A549 (cell line): Measurements from ENCODE around the gene SGSM2. TPM values are rescaled to one million over a fixed set of nuclear protein-coding genes. Genes with fewer than 3 reads are reported as not detected.

Source experiments
- ATAC-seq, 2 experiments: fragments of 200-7000 bp in 1 of 2; fragments of >200 bp in 1 of 2; cut with Nextera tagmentation in 1 of 2; cut with Tn5 transposase in 1 of 2; 3 replicates each; pipeline versions ENCODE4 v1.8.0 to v1.9.1; 2018 to 2020; ENCODE audit warnings: mild to moderate bottlenecking in 1 of 2, moderate library complexity in 1 of 2
- CTCF ChIA-PET: fragments of 300-600 bp; sonication (Branson Sonifier 250); formaldehyde crosslinking; extraction: SDS; loops from one replicate; lab custom pipeline; 2021; ENCODE audit warnings: antibody characterized with exemption, inconsistent platforms; lab: Yijun Ruan, JAX
- POLR2A ChIA-PET: fragments of 350-600 bp; formaldehyde crosslinking; extraction: SDS; loops from one replicate; lab custom pipeline; 2021; ENCODE audit warnings: antibody characterized with exemption, inconsistent platforms; lab: Yijun Ruan, JAX
- DNase-seq, 2 experiments: peaks; one replicate each; pipeline versions ENCODE4 v3.0.0 to v3.0.0-alpha.2; 2011 to 2016; ENCODE audit warnings: low read depth in 1 of 2, low spot score in 1 of 2
- FAIRE-seq: peaks from 2 replicates; lab custom pipeline; 2011; peaks lifted over from hg19 to GRCh38; lab: Jason Lieb, UNC
- H3K27ac ChIP-seq, 2 experiments: fragments of >200 bp; sonication (Bioruptor Twin); formaldehyde crosslinking; 3 replicates each; pipeline ENCODE4 v1.5.1; 2016 to 2017
- H3K4me1 ChIP-seq: fragments of >200 bp; sonication (Bioruptor Twin); formaldehyde crosslinking; 3 replicates; pipeline ENCODE4 v1.6.1; 2016
- H3K4me2 ChIP-seq: fragments of >200 bp; sonication (Bioruptor Twin); formaldehyde crosslinking; 3 replicates; pipeline ENCODE4 v1.6.1; 2016
- H3K4me3 ChIP-seq: fragments of >200 bp; sonication (Bioruptor Twin); formaldehyde crosslinking; 3 replicates; pipeline ENCODE4 v1.5.1; 2016
- H3K9me3 ChIP-seq: fragments of >200 bp; sonication (Bioruptor Twin); formaldehyde crosslinking; 3 replicates; pipeline ENCODE4 v1.6.1; 2016
- ATOH8 ChIP-seq: fragments of 250-450 bp; sonication (Bioruptor Pico); IDR thresholded peaks from 2 replicates; pipeline ENCODE4 v1.5.0; 2020; ENCODE audit warnings: low read depth, mild to moderate bottlenecking, moderate library complexity
- BHLHE40 ChIP-seq: IDR thresholded peaks from 2 replicates; pipeline ENCODE4 v1.6.1; 2012; ENCODE audit warnings: low read depth, low read length, inconsistent platforms
- CBX2 ChIP-seq: fragments of 200-600 bp; sonication (generic); IDR thresholded peaks from 2 replicates; pipeline ENCODE4 v1.6.1; 2016; ENCODE audit warnings: low read depth, mild to moderate bottlenecking, borderline replicate concordance
- CBX8 ChIP-seq: fragments of 200-600 bp; sonication (generic); IDR thresholded peaks from 2 replicates; pipeline ENCODE4 v1.6.1; 2016
- CHD2 ChIP-seq: fragments of 150-350 bp; IDR thresholded peaks from 2 replicates; pipeline ENCODE4 v1.6.1; 2014; ENCODE audit warnings: low read length; ENCODE audit not compliant: partially characterized antibody
- CHD4 ChIP-seq: fragments of 200-600 bp; sonication (generic); IDR thresholded peaks from 2 replicates; pipeline ENCODE4 v1.6.1; 2016; ENCODE audit warnings: antibody characterized with exemption, mild to moderate bottlenecking, borderline replicate concordance
- E2F6 ChIP-seq: IDR thresholded peaks from 2 replicates; pipeline ENCODE4 v1.6.1; 2012; ENCODE audit warnings: low read depth, borderline replicate concordance
- EHF ChIP-seq: fragments of 250-450 bp; sonication (Bioruptor Pico); IDR thresholded peaks from 2 replicates; pipeline ENCODE4 v1.5.0; 2020; ENCODE audit warnings: mild to moderate bottlenecking
- EP300 ChIP-seq, 2 experiments: fragments of >200 bp; sonication (Bioruptor Twin); formaldehyde crosslinking; IDR thresholded peaks; 2 replicates in 1 of 2; 3 replicates in 1 of 2; pipeline ENCODE4 v1.6.1; 2016 to 2017
- ESRRA ChIP-seq: fragments of 150-350 bp; IDR thresholded peaks from 2 replicates; pipeline ENCODE4 v1.6.1; 2014; ENCODE audit warnings: mild to moderate bottlenecking, low read length, borderline replicate concordance
- FOSB ChIP-seq: fragments of 250-450 bp; sonication (Bioruptor Pico); IDR thresholded peaks from 2 replicates; pipeline ENCODE4 v1.5.0; 2020; ENCODE audit warnings: mild to moderate bottlenecking, moderate library complexity
- HDAC2 ChIP-seq: fragments of 200-600 bp; sonication (generic); IDR thresholded peaks from 2 replicates; pipeline ENCODE4 v1.6.1; 2016
- HEYL ChIP-seq: fragments of 250-450 bp; sonication (Bioruptor Pico); IDR thresholded peaks from 2 replicates; pipeline ENCODE4 v1.8.0; 2021; ENCODE audit warnings: mild to moderate bottlenecking, moderate library complexity
- HMGXB4 ChIP-seq: fragments of 250-450 bp; sonication (Bioruptor Pico); IDR thresholded peaks from 2 replicates; pipeline ENCODE4 v1.5.0; 2021; ENCODE audit warnings: mild to moderate bottlenecking, moderate library complexity, borderline replicate concordance
- HOXA7 ChIP-seq: fragments of 250-450 bp; sonication (Bioruptor Pico); IDR thresholded peaks from 2 replicates; pipeline ENCODE4 v1.5.0; 2020; ENCODE audit warnings: mild to moderate bottlenecking, moderate library complexity
- HOXB13 ChIP-seq: fragments of 250-450 bp; sonication (Bioruptor Pico); IDR thresholded peaks from 2 replicates; pipeline ENCODE4 v1.5.0; 2020; ENCODE audit warnings: low read depth, mild to moderate bottlenecking, moderate library complexity
- HOXB5 ChIP-seq: fragments of 250-450 bp; sonication (Bioruptor Pico); IDR thresholded peaks from 2 replicates; pipeline ENCODE4 v1.5.0; 2020; ENCODE audit warnings: mild to moderate bottlenecking, moderate library complexity
- JUN ChIP-seq, 2 experiments: fragments of >200 bp; sonication (Bioruptor Twin); formaldehyde crosslinking; IDR thresholded peaks; 2 replicates in 1 of 2; 3 replicates in 1 of 2; pipeline ENCODE4 v1.6.1; 2016 to 2017
- JUNB ChIP-seq: fragments of >200 bp; sonication (Bioruptor Twin); formaldehyde crosslinking; IDR thresholded peaks from 2 replicates; pipeline ENCODE4 v1.6.1; 2016
- KDM5A ChIP-seq: fragments of 200-600 bp; sonication (generic); IDR thresholded peaks from 2 replicates; pipeline ENCODE4 v1.6.1; 2016; ENCODE audit warnings: antibody characterized with exemption, mild to moderate bottlenecking
- MAX ChIP-seq: IDR thresholded peaks from 2 replicates; pipeline ENCODE4 v1.6.1; 2012
- MAZ ChIP-seq: fragments of 150-350 bp; IDR thresholded peaks from 2 replicates; pipeline ENCODE4 v1.6.1; 2014; ENCODE audit warnings: antibody characterized with exemption, low read depth, low read length, borderline replicate concordance
- MYC ChIP-seq: IDR thresholded peaks from 2 replicates; pipeline ENCODE4 v1.6.1; 2012; ENCODE audit warnings: mild to moderate bottlenecking, inconsistent platforms, low read length, improper control_type of control experiment, borderline replicate concordance
- NFE2L2 ChIP-seq: fragments of 150-350 bp; conservative IDR thresholded peaks from 2 replicates; pipeline ENCODE4 v1.6.1; 2014; ENCODE audit warnings: low read length
- NPAS2 ChIP-seq: fragments of 250-450 bp; sonication (Bioruptor Pico); IDR thresholded peaks from 2 replicates; pipeline ENCODE4 v1.8.0; 2022; ENCODE audit warnings: mild to moderate bottlenecking, moderate library complexity, borderline replicate concordance
- POLR2AphosphoS2 ChIP-seq: conservative IDR thresholded peaks from 2 replicates; pipeline ENCODE4 v1.6.1; 2012; ENCODE audit warnings: low read length, improper control_type of control experiment, inconsistent platforms
- RARB ChIP-seq: fragments of 250-450 bp; sonication (Bioruptor Pico); IDR thresholded peaks from 2 replicates; pipeline ENCODE4 v1.8.0; 2021; ENCODE audit warnings: mild to moderate bottlenecking, moderate library complexity
- REST ChIP-seq: fragments of 200-600 bp; sonication (generic); IDR thresholded peaks from 2 replicates; pipeline ENCODE4 v1.6.1; 2016; ENCODE audit warnings: antibody characterized with exemption, mild to moderate bottlenecking, moderate library complexity
- SMC3 ChIP-seq: fragments of >200 bp; sonication (Bioruptor Twin); formaldehyde crosslinking; IDR thresholded peaks from 3 replicates; pipeline ENCODE4 v1.6.1; 2018; ENCODE audit warnings: inconsistent platforms
- TFCP2L1 ChIP-seq: fragments of 250-450 bp; sonication (Bioruptor Pico); IDR thresholded peaks from 2 replicates; pipeline ENCODE4 v1.5.0; 2021; ENCODE audit warnings: mild to moderate bottlenecking
- TP53 ChIP-seq: fragments of 250-450 bp; sonication (Bioruptor Pico); IDR thresholded peaks from 2 replicates; pipeline ENCODE4 v1.5.0; 2021; ENCODE audit warnings: mild to moderate bottlenecking, moderate library complexity
- USF2 ChIP-seq: fragments of 450-650 bp; IDR thresholded peaks from 2 replicates; pipeline ENCODE4 v1.6.1; 2014; ENCODE audit warnings: antibody characterized with exemption
- ZC3H11A ChIP-seq: fragments of 450-650 bp; IDR thresholded peaks from 2 replicates; pipeline ENCODE4 v1.6.1; 2014; ENCODE audit warnings: antibody characterized with exemption, mild to moderate bottlenecking
- ZSCAN20 ChIP-seq: fragments of 250-450 bp; sonication (Bioruptor Pico); IDR thresholded peaks from 2 replicates; pipeline ENCODE4 v1.8.0; 2022; ENCODE audit warnings: mild to moderate bottlenecking, moderate library complexity
- WGBS: methylation state at CpG from one replicate; pipeline ENCODE4 v1.1.6; 2017; ENCODE audit errors: missing lambda C conversion rate; 5-methylcytosine and 5-hydroxymethylcytosine counted together
- polyA plus RNA-seq, 4 experiments: library from polyadenylated mRNA; depleted of rRNA in 3 of 4; stranded (reverse); fragments of >200 nt; fragmentation: RNase III in 1 of 4; extraction: RNeasy Plus Mini Kit Qiagen cat#74134 plus additional on column Dnase treatment in 1 of 4; gene quantifications; 2 replicates in 3 of 4; 3 replicates in 1 of 4; pipeline ENCODE4 v1.2.3, GENCODE V29; 2011 to 2017

Gene SGSM2
- polyA plus RNA-seq, 2 of the 4 experiments (the other 2 are of a cell fraction), result 24.9 to 53.3 TPM

GRCh38 chr17:2336215-2336851 is 968 bp upstream of the SGSM2 start, which contains the start of gene TSR1:
TSS of gene TSR1 (minus strand) at chr17:2336457. CDS start at chr17:2336427, 30 bp downstream.
- H3K4me3 ChIP-seq, result peak within 1 kb of the TSS; percentile 99
- H3K4me1 ChIP-seq, result peaks cover 20% of the 10 kb centered on the region
- H3K4me2 ChIP-seq, result peak within 1 kb of the TSS; percentile 100
- no peaks in the 10 kb centered on the region for H3K9me3 ChIP-seq
- CTCF ChIA-PET, result interaction anchor here (0.6 to 8.1 kb wide), 23 partner anchors 10 to 281 kb away, joined by 3 to 79 read pairs (median 5); partner anchors contain the start of genes HIC1, SMG6 and SRR
- ATAC-seq (peak; percentile 92 to 97), FAIRE-seq (peak; percentile 63), DNase-seq (peak; percentile 94 to 99)
- WGBS, result 1% methylated on average over 47 of the region's 48 CpGs
- H3K27ac ChIP-seq, result peak within 1 kb of the TSS; percentile 94 to 99
- POLR2A ChIA-PET, result interaction anchor here (0.5 to 3.2 kb wide), 23 partner anchors 8 to 645 kb away, joined by 3 to 37 read pairs (median 5); partner anchors contain the start of genes HIC1, SMG6 and SRR
- TF ChIP-seq JUN (IDR thresholded peaks at IDR 0.05), result peak; percentile 94 to 95
- no peak for TF ChIP-seq POLR2AphosphoS2
- TF ChIP-seq HEYL (CRISPR knock-in tag), result no peak
- no peak for TF ChIP-seq TP53 (CRISPR knock-in tag)
- peak; percentile 86 for TF ChIP-seq REST
- no peak for TF ChIP-seq CBX2
- TF ChIP-seq CHD4, result no peak
- TF ChIP-seq TFCP2L1 (CRISPR knock-in tag), result peak; percentile 57; the same call in 1 of the 2 replicates
- TF ChIP-seq E2F6, result peak; percentile 97
- TF ChIP-seq RARB, result no peak
- TF ChIP-seq CBX8, result no peak
- TF ChIP-seq BHLHE40, result 0 out of 2 replicates have a peak, but pooled peaks have one; percentile 5
- peak; percentile 99 for TF ChIP-seq HDAC2
- TF ChIP-seq NPAS2 (CRISPR knock-in tag), result no peak
- TF ChIP-seq EHF (CRISPR knock-in tag), result no peak
- TF ChIP-seq EP300 (IDR thresholded peaks at IDR 0.05), result no peak
- TF ChIP-seq CHD2, result peak; percentile 87
- no peak for TF ChIP-seq USF2
- peak; percentile 100 for TF ChIP-seq KDM5A
- TF ChIP-seq ZC3H11A, result no peak
- TF ChIP-seq NFE2L2, result no peak
- peak; percentile 99 for TF ChIP-seq MAX
- TF ChIP-seq HOXA7 (CRISPR knock-in tag), result no peak
- 0 out of 2 replicates have a peak, but pooled peaks have one; percentile 10 for TF ChIP-seq HMGXB4 (CRISPR knock-in tag)
- TF ChIP-seq ZSCAN20 (CRISPR knock-in tag), result no peak
- TF ChIP-seq JUNB, result no peak
- no peak; the same call in none of the 2 replicates for TF ChIP-seq HOXB13 (CRISPR knock-in tag)
- 0 out of 2 replicates have a peak, but pooled peaks have one; percentile 57 for TF ChIP-seq ATOH8 (CRISPR knock-in tag)
- TF ChIP-seq ESRRA, result no peak
- no peak for TF ChIP-seq FOSB (CRISPR knock-in tag)
- TF ChIP-seq MYC, result peak; percentile 95
- peak; percentile 52; the same call in 2 of the 3 replicates for TF ChIP-seq SMC3
- no peak; the same call in 1 of the 2 replicates for TF ChIP-seq MAZ
- TF ChIP-seq HOXB5, result 0 out of 2 replicates have a peak, but pooled peaks have one; percentile 29
